Measurements from ENCODE around the gene TRAF3IP3. TPM values are rescaled to one million over a fixed set of nuclear protein-coding genes. Genes with fewer than 3 reads are reported as not detected.

TRAF3IP3 gene
- total RNA-seq, 1 experiment from 2014 or later, result 0.34 TPM

DNA sequence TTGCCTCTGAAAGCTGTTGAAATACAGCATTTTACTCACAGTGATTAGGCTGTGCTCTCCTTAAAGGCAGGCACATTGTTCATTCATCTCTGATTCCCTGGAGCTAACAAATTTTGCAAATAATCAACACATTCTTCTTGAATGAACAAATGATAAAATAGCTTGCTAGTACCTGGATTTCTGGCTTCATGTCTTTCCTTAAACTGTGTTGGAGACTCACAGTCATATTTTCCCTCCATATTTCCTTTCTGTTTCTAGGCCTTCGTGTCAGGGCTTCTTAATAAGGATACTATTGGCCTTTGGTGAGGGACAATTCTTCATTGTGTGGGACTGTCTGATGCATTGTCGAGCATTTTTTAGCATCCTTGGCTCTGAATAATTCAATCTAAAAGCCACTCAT lies 41.5 kb upstream of the TRAF3IP3 start:
- Histone ChIP-seq H4K20me1 (ENCODE audit: insufficient read depth) (no peaks in the 10 kb centered on the region), H3K4me1 (ENCODE audit: control insufficient read depth in 1 of 2, insufficient read depth in 2 of 2, low read length in 2 of 2) (no peaks in the 10 kb centered on the region), H3K36me3 (ENCODE audit: control insufficient read depth in 1 of 2, insufficient read depth in 2 of 2, low read length in 2 of 2) (no peaks in the 10 kb centered on the region), H3K9ac (ENCODE audit: low read length) (no peak overlapping the region), H3K27ac (ENCODE audit: low read depth, low read length) (no peak overlapping the region), H2AFZ (ENCODE audit: low read depth, low read length, poor library complexity, severe bottlenecking) (no peak overlapping the region), H3K4me2 (ENCODE audit: low read length) (no peak overlapping the region), H3K9me3 (ENCODE audit: control insufficient read depth in 1 of 2, insufficient read depth in 1 of 2, low read depth in 1 of 2, low read length in 2 of 2) (no peaks in the 10 kb centered on the region), H3K79me2 (ENCODE audit: insufficient read depth, low read length) (no peaks in the 10 kb centered on the region), H3K27me3 (ENCODE audit: insufficient read depth, low read length) (0 out of 2 replicates have a peak, but pooled peaks cover 7% of the 10 kb centered on the region), H3K4me3 (replicated peaks in 1 of 2; ENCODE audit: low read depth in 1 of 2, low read length in 2 of 2) (no peak overlapping the region), H3K9me2 (ENCODE audit: insufficient read depth) (no peaks in the 10 kb centered on the region)
- ATAC-seq (no peak), DNase-seq (ENCODE audit: low read depth, low spot score) (no peak)
- RAD21 ChIA-PET (ENCODE audit: low non-redundant PET in 1 of 2, low total read pairs in 2 of 2, uncharacterized antibody in 2 of 2, unreplicated experiment in 2 of 2), result no interaction called here
- POLR2A ChIA-PET, result no interaction called here
- CTCF ChIA-PET, result no interaction called here
- TF ChIP-seq RAD21 (IDR thresholded peaks at IDR 0.05; ENCODE audit: low read depth) (no peak), EZH2 (IDR thresholded peaks at IDR 0.05) (no peak), SIN3A (IDR thresholded peaks at IDR 0.05; ENCODE audit: low read depth) (no peak), SRF (IDR thresholded peaks at IDR 0.05; ENCODE audit: low read depth) (no peak), TCF7L2 (IDR thresholded peaks at IDR 0.05; ENCODE audit: borderline replicate concordance, extremely low read depth, insufficient read depth, insufficient read length) (no peak), POLR2A (IDR thresholded peaks at IDR 0.05; ENCODE audit: borderline replicate concordance, extremely low read depth, insufficient read depth, insufficient read length) (no peak), POLR2AphosphoS5 (IDR thresholded peaks at IDR 0.05; ENCODE audit: low read depth, low read length) (no peak), ZFX (IDR thresholded peaks at IDR 0.05) (no peak)
- TF ChIP-seq, protein P1, sequence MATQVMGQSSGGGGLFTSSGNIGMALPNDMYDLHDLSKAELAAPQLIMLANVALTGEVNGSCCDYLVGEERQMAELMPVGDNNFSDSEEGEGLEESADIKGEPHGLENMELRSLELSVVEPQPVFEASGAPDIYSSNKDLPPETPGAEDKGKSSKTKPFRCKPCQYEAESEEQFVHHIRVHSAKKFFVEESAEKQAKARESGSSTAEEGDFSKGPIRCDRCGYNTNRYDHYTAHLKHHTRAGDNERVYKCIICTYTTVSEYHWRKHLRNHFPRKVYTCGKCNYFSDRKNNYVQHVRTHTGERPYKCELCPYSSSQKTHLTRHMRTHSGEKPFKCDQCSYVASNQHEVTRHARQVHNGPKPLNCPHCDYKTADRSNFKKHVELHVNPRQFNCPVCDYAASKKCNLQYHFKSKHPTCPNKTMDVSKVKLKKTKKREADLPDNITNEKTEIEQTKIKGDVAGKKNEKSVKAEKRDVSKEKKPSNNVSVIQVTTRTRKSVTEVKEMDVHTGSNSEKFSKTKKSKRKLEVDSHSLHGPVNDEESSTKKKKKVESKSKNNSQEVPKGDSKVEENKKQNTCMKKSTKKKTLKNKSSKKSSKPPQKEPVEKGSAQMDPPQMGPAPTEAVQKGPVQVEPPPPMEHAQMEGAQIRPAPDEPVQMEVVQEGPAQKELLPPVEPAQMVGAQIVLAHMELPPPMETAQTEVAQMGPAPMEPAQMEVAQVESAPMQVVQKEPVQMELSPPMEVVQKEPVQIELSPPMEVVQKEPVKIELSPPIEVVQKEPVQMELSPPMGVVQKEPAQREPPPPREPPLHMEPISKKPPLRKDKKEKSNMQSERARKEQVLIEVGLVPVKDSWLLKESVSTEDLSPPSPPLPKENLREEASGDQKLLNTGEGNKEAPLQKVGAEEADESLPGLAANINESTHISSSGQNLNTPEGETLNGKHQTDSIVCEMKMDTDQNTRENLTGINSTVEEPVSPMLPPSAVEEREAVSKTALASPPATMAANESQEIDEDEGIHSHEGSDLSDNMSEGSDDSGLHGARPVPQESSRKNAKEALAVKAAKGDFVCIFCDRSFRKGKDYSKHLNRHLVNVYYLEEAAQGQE (IDR thresholded peaks at IDR 0.05; ENCODE audit: low read depth), result no peak
- TF ChIP-seq, protein P2, sequence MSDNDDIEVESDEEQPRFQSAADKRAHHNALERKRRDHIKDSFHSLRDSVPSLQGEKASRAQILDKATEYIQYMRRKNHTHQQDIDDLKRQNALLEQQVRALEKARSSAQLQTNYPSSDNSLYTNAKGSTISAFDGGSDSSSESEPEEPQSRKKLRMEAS (IDR thresholded peaks at IDR 0.05), result no peak
- TF ChIP-seq, protein P3, sequence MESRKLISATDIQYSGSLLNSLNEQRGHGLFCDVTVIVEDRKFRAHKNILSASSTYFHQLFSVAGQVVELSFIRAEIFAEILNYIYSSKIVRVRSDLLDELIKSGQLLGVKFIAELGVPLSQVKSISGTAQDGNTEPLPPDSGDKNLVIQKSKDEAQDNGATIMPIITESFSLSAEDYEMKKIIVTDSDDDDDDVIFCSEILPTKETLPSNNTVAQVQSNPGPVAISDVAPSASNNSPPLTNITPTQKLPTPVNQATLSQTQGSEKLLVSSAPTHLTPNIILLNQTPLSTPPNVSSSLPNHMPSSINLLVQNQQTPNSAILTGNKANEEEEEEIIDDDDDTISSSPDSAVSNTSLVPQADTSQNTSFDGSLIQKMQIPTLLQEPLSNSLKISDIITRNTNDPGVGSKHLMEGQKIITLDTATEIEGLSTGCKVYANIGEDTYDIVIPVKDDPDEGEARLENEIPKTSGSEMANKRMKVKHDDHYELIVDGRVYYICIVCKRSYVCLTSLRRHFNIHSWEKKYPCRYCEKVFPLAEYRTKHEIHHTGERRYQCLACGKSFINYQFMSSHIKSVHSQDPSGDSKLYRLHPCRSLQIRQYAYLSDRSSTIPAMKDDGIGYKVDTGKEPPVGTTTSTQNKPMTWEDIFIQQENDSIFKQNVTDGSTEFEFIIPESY (IDR thresholded peaks at IDR 0.05; ENCODE audit: extremely low read depth, insufficient replicate concordance, low read length), result no peak
- no TSS peak for BruUV-seq (replicated peaks)
- intact Hi-C loops (cut with micrococcal nuclease), result no loop called here
